Dedifferentiated amniotic fluid mesenchymal stem cell (primary cell): Measurements from ENCODE around the gene TMEM61.
A peak's percentile ranks its signal among the peaks of the same experiment; 100 is the strongest.
"Not testable (repeated sequence)": the region's sequence is repeated elsewhere in the genome, so short reads cannot be mapped to it uniquely, and the experiment has no call there.

Source experiments
- DNase-seq: peaks from one replicate; pipeline ENCODE4 v3.0.0-alpha.2; 2016; ENCODE audit errors: extremely low spot score

The TMEM61 gene

DNA sequence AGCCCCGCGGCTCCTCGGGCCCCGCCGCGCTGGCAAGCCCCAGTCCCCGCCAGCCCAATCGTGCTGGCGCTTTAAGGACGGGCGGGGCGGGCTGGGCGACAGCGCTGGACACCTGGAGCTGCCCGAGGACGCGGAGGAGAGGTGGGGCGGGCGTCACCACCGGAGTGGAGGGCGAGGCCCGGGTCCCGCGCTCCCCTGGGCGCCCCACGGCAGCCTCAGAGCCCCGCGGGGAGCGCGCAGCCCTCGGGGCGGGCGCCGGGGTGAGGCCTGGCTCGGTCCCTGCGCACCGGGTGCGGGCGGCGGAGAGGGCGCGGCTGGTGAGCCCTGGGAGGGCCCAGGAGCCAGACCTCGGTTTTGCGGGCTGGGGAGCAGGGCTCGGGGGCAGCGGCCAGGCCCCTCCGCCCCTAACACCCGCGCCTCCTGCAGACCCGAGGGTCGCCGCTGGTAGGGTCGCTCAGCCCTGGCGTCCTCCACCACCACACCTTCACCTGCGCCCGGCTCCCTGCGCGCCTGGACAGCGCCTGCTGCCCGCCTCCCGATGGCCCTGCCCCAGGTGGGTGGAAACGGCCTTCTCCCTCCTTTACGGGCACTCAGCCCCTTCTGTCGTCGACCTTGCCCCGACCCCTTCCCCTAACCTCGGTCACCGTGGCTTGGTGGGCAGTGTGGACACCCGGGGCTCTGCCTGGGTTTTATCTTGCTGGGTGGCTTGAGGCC lies at the start of gene TMEM61:
Gene TMEM61, plus strand, starts transcription at position 101 of the 714 bp plus-strand sequence. Its CDS starts 438 bp downstream, at position 539.
- DNase-seq: no peak

DNA sequence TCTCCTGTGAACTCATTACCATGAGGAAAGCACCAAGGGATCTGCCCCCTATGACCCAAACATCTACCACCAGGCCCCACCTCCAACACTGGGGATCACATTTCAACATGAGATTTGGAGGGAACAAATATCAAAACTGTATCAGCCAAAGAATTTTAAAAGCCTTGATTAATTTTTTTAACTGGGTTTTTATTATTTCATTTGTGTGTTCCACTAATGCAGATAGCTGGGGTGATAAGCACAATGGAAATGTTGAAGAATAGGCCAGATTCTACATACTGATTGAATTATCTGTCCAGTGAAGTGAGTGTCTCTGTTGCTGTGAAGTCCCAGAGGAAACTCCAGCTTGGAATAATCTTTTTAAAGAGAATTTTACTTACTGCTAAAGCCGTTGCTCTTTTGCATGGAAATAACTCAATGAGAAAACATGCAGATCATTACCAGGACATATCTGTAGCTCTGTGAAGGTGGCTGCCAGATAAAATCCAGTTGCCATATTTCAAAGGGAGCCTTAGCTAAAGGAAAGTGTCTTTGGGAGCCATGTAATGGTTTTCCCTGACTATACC lies 49.1 kb upstream of the TMEM61 start:
- no peak for DNase-seq

DNA sequence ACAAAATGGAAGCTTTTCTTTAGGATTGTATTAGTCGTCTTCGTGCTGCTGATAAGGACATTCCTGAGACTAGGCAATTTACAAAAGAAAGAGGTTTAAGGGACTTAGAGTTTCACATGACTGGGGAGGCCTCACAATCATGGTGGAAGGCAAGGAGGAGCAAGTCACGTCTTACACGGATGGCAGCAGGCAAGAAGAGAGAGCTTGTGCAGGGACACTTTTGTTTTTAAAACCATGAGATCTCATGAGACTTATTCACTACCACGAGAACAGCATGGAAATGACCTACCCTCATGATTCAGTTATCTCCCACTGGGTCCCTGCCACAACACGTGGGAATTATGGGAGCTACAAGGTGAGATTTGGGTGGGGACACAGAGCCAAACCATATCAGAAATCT lies 46.3 kb upstream of the TMEM61 start:
- not testable (repeated sequence) for DNase-seq

DNA sequence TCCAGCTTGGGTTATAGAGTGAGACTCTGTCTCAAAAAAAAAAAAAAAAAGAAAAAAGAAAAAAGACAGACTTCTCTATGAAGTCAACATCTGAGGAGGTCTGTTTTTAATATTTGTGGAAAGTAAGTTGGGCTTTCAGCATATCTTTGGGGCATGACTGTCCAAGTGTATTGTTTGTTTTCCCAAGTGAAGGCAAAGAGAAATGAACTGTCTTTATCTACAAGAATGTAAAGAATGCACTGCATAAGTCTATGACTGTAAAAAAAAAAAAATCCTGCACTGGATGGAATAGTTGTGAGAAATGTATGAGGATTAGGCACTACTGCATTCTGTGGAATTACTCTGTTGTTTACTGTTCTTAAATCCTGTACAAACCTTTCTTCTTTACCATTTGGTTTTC lies 45.6 kb upstream of the TMEM61 start:
- DNase-seq: peak; percentile 96

DNA sequence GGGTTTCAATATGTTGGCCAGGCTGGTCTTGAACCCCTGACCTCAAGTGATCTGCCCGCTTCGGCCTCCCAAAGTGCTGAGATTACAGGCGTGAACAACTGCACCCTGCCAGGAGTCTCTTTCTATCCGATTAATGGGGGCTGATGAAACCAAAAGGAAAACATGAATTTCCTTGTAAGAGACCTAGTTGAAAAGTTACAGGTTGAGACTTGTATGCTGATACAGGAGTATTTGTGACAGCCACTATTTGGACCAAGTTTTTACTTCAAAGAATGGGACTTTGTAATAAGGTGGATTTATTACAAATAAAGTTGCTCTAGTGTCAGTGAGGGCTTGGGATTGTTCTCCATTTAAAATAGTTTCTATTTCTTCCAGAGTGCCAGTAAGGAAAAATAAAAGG lies 43.6 kb upstream of the TMEM61 start:
- no peak for DNase-seq

DNA sequence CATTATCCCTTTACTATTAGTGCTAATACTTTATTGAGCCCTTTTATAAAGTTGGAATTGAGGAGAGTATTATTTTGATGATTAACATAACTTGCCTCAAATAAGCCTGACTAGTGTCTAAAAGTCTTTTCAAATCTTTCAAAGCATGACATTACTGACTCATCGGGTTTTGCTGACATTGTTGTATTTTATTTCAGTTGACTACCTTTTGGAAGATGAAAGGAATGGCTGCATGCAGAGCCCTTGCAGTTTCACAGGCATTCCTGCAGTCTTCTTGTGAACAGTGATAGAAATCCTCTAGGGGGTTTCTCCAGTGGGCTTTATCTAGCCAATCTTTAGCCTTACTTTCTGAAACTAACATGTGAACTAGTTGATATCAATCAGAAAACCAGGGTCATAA lies 43.0 kb upstream of the TMEM61 start:
- DNase-seq: no peak

DNA sequence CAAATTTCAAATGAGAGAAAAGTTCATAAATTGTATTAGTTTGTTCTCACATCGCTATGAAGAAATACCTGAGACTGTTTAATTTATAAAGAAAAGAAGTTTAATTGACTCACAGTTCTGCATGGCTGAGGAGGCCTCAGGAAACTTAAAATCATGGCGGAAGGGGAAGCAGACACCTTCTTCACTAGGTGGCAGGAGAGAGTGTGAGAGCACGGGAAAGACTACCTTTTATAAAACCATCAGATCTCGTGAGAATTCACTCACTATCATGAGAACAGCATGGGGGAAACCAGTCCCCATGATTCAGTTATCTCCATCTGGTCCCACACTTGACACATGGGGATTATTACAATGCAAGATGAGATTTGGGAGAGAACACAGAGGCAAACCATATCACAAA lies 41.5 kb upstream of the TMEM61 start:
- not testable (repeated sequence) for DNase-seq

DNA sequence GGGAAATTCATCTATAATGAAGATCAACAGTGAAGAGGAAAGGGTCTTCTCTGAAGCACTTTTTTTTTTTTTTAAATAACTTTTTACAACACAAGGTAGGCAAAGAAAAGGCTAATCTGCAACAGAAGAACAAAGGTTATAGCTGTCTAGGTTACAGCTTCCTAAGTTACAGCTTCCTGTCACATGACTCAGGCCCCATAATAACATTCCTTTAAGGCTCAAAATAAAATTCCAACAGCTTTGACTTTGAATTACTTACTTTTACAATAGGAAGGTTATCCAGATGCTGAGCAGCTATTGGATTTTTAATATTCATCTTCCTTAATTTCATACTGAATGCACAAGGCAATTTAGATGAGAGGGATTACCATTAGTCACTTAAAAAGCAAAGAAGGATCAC lies 40.4 kb upstream of the TMEM61 start:
- DNase-seq: no peak

DNA sequence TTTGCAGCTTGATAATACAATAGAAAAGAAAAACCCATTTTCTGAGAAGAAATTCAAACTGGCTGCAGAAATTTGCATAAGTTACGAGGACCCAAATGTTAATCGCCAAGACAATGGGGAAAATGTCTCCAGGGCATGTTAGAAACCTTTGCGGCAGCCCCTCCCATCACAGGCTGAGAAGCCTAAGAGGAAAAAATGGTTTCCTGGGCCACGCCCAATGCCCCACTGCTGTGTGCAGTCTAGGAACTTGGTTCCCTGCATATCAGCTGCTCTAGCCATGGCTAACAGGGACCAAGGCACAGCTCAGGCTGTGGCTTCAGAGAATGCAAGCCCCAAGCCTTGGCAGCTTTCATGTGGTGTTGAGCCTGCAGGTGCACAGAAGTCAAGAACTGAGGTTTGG lies 37.5 kb upstream of the TMEM61 start:
- DNase-seq: no peak

DNA sequence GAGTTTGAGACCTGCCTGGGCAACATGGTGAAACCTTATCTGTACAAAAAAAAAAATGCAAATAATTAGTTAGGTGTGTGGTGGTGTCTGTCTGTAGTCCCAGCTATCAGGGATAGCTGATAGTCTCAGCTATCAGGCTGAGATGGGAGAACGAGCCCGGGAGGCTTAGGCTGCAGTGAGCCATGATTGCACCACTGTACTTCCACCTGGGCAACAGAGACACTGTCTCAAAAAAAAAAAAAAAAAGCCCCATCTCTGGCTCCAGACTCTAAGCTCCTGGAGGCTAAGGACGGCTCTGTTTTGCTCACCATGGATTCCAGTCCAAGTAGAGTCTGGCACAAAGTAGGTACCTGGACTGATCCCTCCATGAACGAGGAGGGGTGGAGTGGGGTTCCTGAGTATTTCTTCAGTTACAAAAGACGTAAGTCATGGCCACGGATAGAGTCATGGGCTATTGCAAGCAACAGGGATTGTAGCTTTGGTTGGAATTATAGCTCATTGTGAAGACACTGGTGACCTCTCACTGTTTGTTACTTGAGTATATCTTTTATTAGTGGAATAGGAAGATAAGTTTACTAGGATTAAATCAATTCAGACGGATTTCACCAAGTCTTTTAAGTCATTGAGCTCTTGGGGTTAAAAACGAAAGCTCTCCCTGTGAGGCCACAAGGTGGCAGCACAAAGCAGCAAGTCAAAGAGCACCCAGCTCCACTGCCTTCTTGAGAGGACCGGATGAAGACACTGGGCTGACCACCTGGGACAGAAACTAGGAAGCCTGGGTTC lies 35.6 kb upstream of the TMEM61 start:
- peak; percentile 68 for DNase-seq

DNA sequence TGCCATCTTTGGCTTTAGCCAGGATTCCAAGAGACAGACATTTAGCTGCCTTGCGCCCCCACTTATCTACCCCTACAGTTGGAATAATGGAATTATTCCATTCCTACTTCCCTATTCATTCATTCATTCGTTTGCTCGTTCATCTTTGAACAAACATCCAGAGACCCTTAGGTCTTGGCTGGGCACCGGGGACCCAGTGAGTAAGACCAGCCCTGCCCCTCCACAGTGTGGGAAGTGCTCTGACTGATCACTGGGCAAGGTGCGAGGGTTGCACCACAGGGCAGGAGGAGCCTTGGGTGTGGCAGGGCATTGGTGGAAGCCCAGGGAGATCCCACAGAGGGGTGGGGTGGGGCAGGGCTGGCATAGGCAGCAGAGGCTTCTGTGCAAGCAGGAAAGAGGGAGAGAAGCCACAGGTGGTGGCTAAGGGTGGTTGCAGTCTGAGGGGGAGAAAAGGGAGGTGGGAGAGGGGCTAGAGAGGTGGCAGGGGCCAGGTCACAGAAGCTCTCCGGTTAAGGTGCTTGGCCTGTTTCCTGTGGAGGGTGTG lies 35.0 kb upstream of the TMEM61 start:
- no peak for DNase-seq

DNA sequence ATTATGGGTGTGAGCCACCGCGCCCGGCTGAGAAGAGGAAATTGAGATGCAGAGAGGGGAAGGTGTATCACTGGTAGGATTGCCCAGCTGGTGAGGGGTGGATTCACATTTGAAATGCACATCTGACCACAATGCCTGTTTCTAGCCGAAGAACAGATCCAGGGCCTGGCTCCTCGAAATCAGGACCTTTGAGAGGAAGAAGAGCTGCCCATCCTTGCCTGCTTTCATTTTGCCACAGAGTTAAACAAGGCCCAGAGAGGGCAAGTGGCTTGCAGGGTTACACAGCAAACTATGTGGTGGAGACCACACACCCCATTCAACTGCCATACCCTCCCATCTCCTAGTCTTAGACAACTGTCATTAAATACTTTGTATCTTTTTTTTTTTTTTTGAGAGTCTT lies 32.9 kb upstream of the TMEM61 start:
- DNase-seq: no peak

DNA sequence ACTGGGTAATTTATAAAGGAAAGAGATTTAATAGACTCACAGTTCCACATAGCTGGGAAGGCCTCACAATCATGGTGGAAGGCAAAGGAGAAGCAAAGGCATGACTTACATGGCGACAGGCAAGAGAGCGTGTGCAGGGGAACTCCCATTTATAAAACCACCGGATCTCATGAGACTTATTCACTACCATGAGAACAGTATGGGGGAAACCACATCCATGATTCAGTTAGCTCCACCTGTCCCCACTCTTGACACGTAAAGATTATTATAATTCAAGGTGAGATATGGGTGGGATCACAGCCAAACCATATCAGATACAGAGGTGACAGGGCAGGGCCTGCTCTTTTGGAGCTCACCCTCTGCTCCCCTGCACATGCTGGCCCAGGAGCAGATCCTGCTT lies 31.4 kb upstream of the TMEM61 start:
- DNase-seq: no peak

DNA sequence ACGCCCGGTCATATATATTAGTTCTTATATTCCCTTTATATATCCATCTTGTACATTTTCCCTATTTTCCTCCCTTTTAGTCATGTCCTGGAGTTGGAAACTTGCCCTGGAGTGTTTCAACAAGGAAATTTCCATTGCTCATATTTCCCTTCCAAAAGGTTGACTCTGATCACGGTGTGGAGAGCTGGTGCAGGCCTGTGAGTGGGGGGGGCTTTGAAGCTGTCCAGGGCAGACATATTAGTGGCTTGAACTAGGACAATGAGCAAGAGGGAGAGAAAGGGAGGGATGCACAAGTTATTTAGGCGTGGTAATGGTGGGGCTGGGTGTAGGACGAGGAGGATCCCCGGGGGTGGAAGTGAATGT lies 30.4 kb upstream of the TMEM61 start:
- DNase-seq: no peak

DNA sequence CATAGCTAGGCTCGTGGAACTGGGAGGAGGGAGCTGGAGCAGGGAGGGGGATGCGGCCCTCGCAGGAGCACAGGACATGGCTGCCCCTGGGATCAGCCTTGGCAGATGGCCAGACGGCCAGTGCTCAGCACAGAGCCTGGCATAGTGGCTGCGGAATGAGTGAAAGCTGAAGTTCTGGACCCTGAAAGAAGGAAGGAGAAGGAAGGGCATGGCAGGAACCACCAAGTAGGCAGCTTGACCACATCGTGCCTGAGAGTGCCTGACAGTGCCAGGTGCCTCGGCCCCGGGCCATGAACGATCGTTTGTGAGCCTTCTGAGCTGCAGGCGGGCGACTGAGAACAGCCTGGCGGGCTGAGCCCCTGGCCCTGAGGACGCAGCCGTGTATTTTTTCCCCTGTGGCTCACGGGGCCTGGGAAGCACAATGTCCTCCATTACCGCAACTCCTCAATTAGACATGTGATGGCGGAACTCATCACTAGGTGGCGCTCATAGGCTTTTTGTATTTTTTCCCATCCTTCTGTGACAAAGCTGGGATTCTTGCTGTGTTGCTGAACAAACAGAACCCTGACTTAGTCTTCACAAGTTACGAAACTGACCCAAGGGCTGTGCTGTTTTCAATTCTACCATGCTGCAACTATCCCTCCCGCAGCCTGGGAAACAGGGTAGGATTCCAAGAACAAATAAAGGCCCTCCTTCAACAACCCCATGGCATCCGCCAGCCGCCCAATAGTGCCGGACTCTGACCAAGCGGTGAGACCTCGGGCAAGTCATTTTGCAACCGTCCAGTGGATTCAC lies 29.9 kb upstream of the TMEM61 start:
- DNase-seq: peak; percentile 80

DNA sequence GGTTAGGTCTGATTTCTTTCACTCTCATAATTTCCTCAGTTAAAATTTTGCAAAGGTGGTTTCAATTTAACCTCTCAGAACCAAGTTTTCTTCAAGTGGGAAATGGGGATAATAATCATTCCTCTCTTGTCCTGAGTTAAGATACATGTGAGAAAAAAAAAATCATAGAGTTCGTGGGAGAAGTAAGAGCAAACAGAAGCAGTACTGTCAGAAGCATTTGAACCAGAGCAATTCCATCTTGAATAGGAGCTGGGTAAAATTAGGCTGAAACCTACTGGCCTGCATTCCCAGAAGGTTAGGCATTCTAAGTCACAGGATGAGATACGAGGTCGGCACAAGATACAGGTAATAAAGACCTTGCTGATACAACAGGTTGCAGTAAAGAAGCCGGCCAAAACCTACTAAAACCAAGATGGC lies 28.6 kb upstream of the TMEM61 start:
- DNase-seq: no peak

DNA sequence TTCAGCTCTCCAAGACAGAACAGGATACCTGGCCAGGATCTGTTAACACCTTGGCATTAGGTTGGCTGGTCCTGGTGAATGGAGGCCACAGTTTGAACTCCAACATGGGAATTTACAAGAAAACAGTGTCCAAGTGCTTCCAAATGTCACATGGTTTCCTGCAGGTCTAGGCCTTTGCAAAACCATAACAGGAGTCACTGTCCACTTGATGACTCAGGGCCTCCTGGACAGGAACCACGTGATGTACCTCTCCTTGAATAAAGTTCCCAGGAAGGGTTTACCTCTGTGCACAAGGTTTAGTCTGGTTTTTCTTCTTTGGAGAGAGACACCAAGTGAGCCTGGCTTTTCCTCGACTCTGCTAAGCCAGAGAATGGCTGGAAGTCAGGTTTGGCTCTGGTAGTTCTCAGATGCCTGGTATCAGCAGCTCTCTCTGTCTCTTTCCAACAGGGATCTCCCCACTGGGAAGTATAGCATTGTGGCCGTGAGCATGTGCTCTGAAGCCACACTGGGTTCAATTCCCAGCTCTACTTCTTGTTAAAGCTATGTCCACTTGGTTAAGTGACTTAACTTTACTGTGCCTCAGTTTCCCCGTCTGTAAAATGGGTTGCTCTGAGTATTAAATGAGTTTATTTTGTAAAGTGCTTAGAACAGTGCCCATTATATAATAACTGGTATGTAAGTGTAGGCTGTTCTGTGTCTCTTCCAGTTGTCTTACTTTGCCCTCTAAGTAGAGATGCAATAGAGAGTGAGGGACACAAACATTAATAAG lies 27.3 kb upstream of the TMEM61 start:
- no peak for DNase-seq

DNA sequence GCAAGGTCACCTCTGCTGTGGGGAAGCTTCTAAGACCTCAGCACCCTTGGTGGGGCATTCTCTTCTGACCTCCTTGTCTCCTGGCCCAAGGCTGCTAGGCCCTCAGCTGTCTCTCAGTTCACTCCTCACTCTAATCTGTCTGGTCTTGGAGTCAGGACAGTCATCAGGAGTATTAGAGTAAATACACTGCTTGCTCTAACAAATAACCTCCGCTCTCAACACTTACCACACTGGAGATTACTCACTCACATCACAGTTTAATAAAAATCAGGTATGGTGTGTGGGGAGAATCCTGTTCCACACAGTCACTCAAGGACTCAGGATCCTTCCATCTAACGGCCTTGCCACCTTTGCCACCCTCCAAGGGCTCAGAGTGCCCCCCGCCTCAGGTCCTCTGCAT lies 26.6 kb upstream of the TMEM61 start:
- DNase-seq: no peak

DNA sequence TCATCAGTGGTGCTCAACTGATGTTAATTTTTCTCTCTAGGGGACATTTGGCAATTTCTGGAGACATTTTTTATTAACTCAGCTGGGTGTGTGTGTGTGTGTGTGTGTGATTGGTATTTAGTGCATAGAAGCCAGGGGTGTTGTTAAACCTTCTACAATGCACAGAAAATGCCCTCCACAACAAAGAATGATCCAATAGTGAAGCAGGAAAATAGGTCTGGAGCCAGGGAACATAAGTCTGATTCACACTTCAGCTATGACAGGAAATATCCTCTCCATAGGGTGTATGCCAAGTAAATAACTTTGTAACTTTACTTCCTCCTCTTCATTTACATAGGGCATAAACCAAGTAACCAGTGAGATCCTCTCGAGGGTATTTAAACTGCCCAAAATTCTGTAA lies 25.1 kb upstream of the TMEM61 start:
- no peak for DNase-seq

DNA sequence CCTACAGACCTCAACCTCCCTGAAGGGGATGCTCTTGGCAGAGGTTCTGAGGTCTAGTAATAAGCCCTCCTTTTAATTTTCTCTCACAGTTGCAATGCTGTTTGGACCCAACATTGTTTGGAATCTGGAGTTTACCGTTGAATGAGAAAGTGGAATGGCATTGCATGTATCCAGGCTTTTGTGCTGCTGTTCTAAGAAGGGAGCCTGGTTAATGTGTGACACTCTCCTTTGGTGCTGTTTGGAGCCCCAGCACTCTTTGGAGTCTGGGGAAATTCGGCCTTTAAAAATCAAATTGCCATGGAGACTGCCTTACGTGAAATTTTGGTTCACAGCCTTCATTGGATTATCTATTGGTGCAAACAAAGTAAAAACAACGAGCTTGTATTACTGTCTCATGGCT lies 23.7 kb upstream of the TMEM61 start:
- no peak for DNase-seq

DNA sequence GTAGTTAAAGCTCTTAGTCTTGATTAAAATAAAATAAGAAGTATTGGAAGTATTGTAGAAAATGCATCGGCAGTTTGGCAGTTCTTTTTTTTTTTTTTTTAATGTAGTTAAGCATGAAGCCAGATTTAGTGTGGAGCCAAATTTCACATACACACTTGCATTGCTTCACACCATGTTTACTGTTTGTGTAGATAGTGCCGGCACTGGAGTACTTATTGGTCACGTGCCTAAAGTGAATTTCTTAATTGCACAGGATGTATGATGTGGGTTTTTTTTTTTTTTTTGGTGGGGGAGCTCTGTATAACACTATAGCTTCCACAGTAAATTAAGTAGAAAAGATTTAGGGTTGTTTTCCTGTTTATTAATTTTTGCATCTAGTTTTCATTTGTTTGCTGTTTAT lies 21.2 kb upstream of the TMEM61 start:
- DNase-seq: no peak
